Neural cell (in vitro differentiated cells): ENCODE data around the gene ZFPM1.

Experiments
- POLR2AphosphoS5 ChIP-seq: IDR thresholded peaks from 2 replicates; pipeline ENCODE4 v1.6.1; 2012
- TF ChIP-seq, protein P1 (sequence below): fragments of 450-650 bp; IDR thresholded peaks from 2 replicates; pipeline ENCODE4 v1.5.1; 2014; ENCODE audit warnings: antibody characterized with exemption, mild to moderate bottlenecking, moderate library complexity; ENCODE audit not compliant: poor library complexity, severe bottlenecking

DNA sequence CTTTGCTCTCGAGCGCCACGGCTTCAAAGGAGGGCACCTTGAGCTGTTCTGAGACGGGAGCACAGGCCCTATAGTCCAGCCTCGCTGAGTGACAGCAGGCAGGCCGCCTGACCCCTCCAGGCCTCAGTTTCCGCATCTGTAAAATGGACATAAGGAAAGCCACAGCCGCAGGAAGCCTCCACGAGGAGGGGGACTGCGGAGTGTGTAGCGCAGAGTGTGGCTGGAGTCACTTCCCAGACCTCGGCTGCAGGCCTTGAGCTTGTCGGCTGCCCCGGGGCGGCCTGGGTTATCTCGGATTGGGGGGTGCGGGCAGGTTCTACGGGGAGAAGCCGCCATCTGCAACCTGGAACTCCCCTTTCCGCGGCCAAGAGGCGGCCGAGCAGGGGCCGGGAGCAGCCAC is 40.8 kb downstream of the ZFPM1 start:
- no peak for TF ChIP-seq POLR2AphosphoS5
- TF ChIP-seq, protein P1, sequence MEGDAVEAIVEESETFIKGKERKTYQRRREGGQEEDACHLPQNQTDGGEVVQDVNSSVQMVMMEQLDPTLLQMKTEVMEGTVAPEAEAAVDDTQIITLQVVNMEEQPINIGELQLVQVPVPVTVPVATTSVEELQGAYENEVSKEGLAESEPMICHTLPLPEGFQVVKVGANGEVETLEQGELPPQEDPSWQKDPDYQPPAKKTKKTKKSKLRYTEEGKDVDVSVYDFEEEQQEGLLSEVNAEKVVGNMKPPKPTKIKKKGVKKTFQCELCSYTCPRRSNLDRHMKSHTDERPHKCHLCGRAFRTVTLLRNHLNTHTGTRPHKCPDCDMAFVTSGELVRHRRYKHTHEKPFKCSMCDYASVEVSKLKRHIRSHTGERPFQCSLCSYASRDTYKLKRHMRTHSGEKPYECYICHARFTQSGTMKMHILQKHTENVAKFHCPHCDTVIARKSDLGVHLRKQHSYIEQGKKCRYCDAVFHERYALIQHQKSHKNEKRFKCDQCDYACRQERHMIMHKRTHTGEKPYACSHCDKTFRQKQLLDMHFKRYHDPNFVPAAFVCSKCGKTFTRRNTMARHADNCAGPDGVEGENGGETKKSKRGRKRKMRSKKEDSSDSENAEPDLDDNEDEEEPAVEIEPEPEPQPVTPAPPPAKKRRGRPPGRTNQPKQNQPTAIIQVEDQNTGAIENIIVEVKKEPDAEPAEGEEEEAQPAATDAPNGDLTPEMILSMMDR, result no peak
